Measurements from ENCODE around the gene ZC3H4. TPM values are rescaled to one million over a fixed set of nuclear protein-coding genes. Genes with fewer than 3 reads are reported as not detected.

The ZC3H4 gene
- total RNA-seq, 1 experiment from 2014 or later: 105 TPM

DNA sequence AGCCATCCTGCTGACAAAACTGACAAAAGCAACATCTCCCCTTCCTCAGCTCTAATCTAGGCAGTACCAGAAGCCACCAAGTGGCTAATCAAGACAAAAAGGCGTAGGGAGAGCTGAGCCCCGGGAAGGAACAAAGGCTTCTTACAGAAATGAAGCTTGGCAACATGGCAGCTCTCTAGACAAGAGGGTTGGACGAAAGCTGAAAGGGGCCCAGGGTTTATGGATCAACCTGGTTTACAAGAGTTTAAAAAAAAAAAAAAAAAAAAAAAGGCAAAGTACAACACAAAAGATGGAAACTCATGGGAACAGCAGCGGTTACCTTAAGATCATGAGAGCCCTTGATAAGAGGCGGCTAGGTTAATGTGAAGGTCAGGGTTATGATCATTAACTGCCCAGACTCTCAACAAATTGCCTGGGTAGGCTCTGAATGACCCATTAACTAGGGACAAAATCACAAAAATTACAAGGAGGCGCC, 14.0 kb downstream of the ZC3H4 start:
- no peak for DNase-seq
- no peak overlapping the region for H2BK12ac ChIP-seq (ENCODE audit: insufficient read length, low read depth, low read length)
- H3K9ac ChIP-seq (ENCODE audit: extremely low read depth, insufficient read length, low read length): no peak overlapping the region
- no peaks in the 10 kb centered on the region for H3K9me3 ChIP-seq (ENCODE audit: control insufficient read depth, low read depth, low read length)
- no peaks in the 10 kb centered on the region for H3K9me3 Mint-ChIP-seq
- 0 out of 2 replicates have a peak, but pooled peaks cover 2% of the 10 kb centered on the region for H3K4me1 ChIP-seq (ENCODE audit: insufficient read depth, low read length)
- H3K36me3 Mint-ChIP-seq (ENCODE audit: insufficient read depth in 1 of 3, low read depth in 3 of 3): peaks cover 5 to 17% (median 13%) of the 10 kb centered on the region in 3 experiments; a peak in 6 of 7 replicates
- H4K8ac ChIP-seq (replicated peaks; ENCODE audit: insufficient read length, low read depth, low read length): no peak overlapping the region
- no peak overlapping the region for H3K4me3 Mint-ChIP-seq
- no peak overlapping the region for H4K5ac ChIP-seq (ENCODE audit: insufficient read length, low read depth, low read length)
- WGBS (ENCODE audit: extremely low coverage, insufficient read length, low lambda C conversion rate): no CpG with 5 or more reads among the region's 6 CpGs
- peak overlapping the region; percentile 7 for H2BK120ac ChIP-seq (ENCODE audit: low read depth, low read length, poor library complexity, severe bottlenecking)
- peaks cover 49 to 53% of the 10 kb centered on the region in 2 experiments for H3K4me1 Mint-ChIP-seq
- H2BK20ac ChIP-seq (ENCODE audit: low read depth, low read length, poor library complexity, severe bottlenecking): no peak overlapping the region
- H2BK5ac ChIP-seq (ENCODE audit: insufficient read length, low read length): no peak overlapping the region
- H3K79me1 ChIP-seq (ENCODE audit: insufficient read depth, low read depth, low read length, poor library complexity, severe bottlenecking): peaks cover 13% of the 10 kb centered on the region
- H2AFZ ChIP-seq (ENCODE audit: low read length): no peak overlapping the region
- no peaks in the 10 kb centered on the region for H3K23me2 ChIP-seq (ENCODE audit: insufficient read length, low read depth, low read length, poor library complexity, severe bottlenecking)
- TF ChIP-seq CTCF (conservative IDR thresholded peaks at IDR 0.05): no peak
- no peaks in the 10 kb centered on the region for H3K27me3 Mint-ChIP-seq (ENCODE audit: low read depth)
- H3T11ph ChIP-seq (ENCODE audit: low read length): no peak overlapping the region
- H4K20me1 ChIP-seq (ENCODE audit: control insufficient read depth, insufficient read depth, insufficient read length): no peaks in the 10 kb centered on the region
- H3K27ac ChIP-seq (ENCODE audit: insufficient read length, low read depth, low read length): no peak overlapping the region
- H2AK5ac ChIP-seq (ENCODE audit: insufficient read length, low read length): no peak overlapping the region
- no peak overlapping the region for H3K4me2 ChIP-seq (ENCODE audit: insufficient read depth, insufficient read length, low read length)
- no peak overlapping the region for H3K23ac ChIP-seq (ENCODE audit: insufficient read length, low read depth, low read length)
- no peak overlapping the region; the same call in 1 of the 2 replicates for H3K4ac ChIP-seq (ENCODE audit: low read depth, low read length)
- H3K27me3 ChIP-seq (ENCODE audit: insufficient read depth, low read length): no peaks in the 10 kb centered on the region
- H3K14ac ChIP-seq (ENCODE audit: insufficient read depth, low read length): no peak overlapping the region
- peaks cover 16% of the 10 kb centered on the region; the same call in 1 of the 2 replicates for H3K79me2 ChIP-seq (ENCODE audit: insufficient read depth, low read length)
- no peak overlapping the region for H3K56ac ChIP-seq (ENCODE audit: insufficient read length, low read depth, low read length)
- H4K91ac ChIP-seq (ENCODE audit: insufficient read length, low read depth, low read length): no peak overlapping the region
- H3K27ac Mint-ChIP-seq: peak overlapping the region in 2 of 3 experiments; percentile 83 to 91; a peak in 4 of 7 replicates
- no peak overlapping the region for H2BK15ac ChIP-seq (ENCODE audit: low read depth, low read length)
- H3K18ac ChIP-seq (ENCODE audit: insufficient read length, low read depth, low read length): no peak overlapping the region

Measured in H9 (cell line).